GM18511 (cell line): Measurements from ENCODE around the gene UMPS.

Experiments used
- ATAC-seq: cut with Tn5 transposase; IDR thresholded peaks from one replicate; pipeline ENCODE4 v1.9.1; 2021; ENCODE audit warnings: mild to moderate bottlenecking, moderate library complexity; ENCODE audit not compliant: unreplicated experiment

The UMPS gene

GRCh38 chr3:124793054-124793739, 62.9 kb downstream of the UMPS start:
- ATAC-seq, result no peak

GRCh38 chr3:124796477-124796876, 66.2 kb downstream of the UMPS start:
- ATAC-seq, result no peak

GRCh38 chr3:124797426-124797945, 67.2 kb downstream of the UMPS start:
- no peak for ATAC-seq
